Gastroesophageal sphincter (tissue), 3 donors: ENCODE data around the gene KLC3.

Source experiments
- EP300 ChIP-seq: sonication (generic); formaldehyde crosslinking; IDR thresholded peaks from one replicate; pipeline ENCODE4 v1.6.1; 2017; ENCODE audit warnings: antibody characterized with exemption, mild to moderate bottlenecking
- TF ChIP-seq, protein P1 (sequence below), 4 experiments: fragments of 200-600 bp in 2 of 4; fragments of 450-650 bp in 2 of 4; sonication (generic) in 1 of 4; IDR thresholded peaks; one replicate each; pipeline ENCODE4 v1.5.1; 2017 to 2019; ENCODE audit warnings: antibody characterized with exemption in 4 of 4, mild to moderate bottlenecking in 2 of 4, moderate library complexity in 2 of 4

DNA sequence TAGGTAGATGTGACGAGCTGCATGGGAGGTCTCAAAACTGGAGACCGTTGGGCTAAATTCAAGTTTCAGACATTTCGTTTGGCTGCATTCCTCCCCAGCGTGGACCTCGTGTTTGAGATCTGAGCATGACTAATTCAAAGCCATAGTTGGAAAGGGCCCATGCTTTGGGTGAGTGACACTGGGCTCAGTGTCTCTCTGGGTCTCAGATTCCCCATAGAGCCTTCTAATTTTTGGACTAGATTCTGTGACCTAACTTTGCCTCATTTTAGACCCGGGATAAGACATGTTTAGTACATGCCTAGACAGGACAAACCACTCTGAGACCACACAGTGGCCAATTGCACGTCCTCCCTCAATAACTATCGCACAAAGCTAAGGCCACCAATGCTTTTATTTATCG is 34.5 kb upstream of the KLC3 start:
- TF ChIP-seq, protein P1, sequence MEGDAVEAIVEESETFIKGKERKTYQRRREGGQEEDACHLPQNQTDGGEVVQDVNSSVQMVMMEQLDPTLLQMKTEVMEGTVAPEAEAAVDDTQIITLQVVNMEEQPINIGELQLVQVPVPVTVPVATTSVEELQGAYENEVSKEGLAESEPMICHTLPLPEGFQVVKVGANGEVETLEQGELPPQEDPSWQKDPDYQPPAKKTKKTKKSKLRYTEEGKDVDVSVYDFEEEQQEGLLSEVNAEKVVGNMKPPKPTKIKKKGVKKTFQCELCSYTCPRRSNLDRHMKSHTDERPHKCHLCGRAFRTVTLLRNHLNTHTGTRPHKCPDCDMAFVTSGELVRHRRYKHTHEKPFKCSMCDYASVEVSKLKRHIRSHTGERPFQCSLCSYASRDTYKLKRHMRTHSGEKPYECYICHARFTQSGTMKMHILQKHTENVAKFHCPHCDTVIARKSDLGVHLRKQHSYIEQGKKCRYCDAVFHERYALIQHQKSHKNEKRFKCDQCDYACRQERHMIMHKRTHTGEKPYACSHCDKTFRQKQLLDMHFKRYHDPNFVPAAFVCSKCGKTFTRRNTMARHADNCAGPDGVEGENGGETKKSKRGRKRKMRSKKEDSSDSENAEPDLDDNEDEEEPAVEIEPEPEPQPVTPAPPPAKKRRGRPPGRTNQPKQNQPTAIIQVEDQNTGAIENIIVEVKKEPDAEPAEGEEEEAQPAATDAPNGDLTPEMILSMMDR (IDR thresholded peaks at IDR 0.05) = no peak
- TF ChIP-seq EP300 = no peak
